ENCODE data around the gene NUDT19.
"Not testable (repeated sequence)": the region's sequence is repeated elsewhere in the genome, so short reads cannot be mapped to it uniquely, and the experiment has no call there.

Gene NUDT19

GRCh38 chr19:32744555-32745325 is 53.1 kb downstream of the NUDT19 start:
- Histone ChIP-seq H3K4me1 (ENCODE audit: insufficient read depth, low read length) (peaks cover 34% of the 10 kb centered on the region), H2AFZ (ENCODE audit: low read depth, low read length) (peak overlapping the region; percentile 10), H3K9me3 (ENCODE audit: low read length) (no peaks in the 10 kb centered on the region), H3K36me3 (ENCODE audit: insufficient read depth, low read length) (no peaks in the 10 kb centered on the region), H3K27me3 (ENCODE audit: insufficient read depth, low read length) (no peaks in the 10 kb centered on the region), H3K4me3 (ENCODE audit: low read length) (no peak overlapping the region)

DNA sequence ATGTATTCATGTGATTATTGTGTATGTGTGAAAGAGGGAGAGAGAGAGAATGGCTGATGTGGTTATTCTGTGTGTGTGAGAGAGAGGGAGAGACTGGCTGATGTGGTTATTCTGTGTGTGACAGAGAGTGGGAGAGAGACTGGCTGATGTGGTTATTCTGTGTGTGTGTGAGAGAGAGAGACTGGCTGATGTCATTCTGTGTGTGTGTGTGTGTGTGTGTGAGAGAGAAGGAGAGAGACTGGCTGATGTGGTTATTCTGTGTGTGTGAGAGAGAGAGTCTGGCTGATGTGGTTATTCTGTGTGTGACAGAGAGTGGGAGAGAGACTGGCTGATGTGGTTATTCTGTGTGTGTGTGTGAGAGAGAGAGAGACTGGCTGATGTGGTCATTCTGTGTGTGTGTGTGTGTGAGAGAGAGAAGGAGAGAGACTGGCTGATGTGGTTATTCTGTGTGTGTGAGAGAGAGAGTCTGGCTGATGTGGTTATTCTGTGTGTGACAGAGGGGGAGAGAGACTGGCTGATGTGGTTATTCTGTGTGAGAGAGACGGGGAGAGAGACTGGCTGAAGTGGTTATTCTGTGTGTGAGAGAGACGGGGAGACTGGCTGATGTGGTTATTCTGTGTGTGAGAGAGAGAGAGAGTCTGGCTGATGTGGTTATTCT is 54.1 kb downstream of the NUDT19 start:
- peaks cover 34% of the 10 kb centered on the region for H3K4me1 ChIP-seq (ENCODE audit: insufficient read depth, low read length)
- not testable (repeated sequence) for H3K9me3 ChIP-seq (ENCODE audit: low read length)

GRCh38 chr19:32746631-32747196 is 55.1 kb downstream of the NUDT19 start:
- not testable (repeated sequence) for H3K36me3 ChIP-seq (ENCODE audit: insufficient read depth, low read length); H3K9me3 ChIP-seq (ENCODE audit: low read length); H3K27me3 ChIP-seq (ENCODE audit: insufficient read depth, low read length); H3K4me3 ChIP-seq (ENCODE audit: low read length); H2AFZ ChIP-seq (ENCODE audit: low read depth, low read length)
- peaks cover 34% of the 10 kb centered on the region for H3K4me1 ChIP-seq (ENCODE audit: insufficient read depth, low read length)

More for the DNA sequence above, 54.1 kb downstream of the NUDT19 start:
- H2AFZ ChIP-seq (ENCODE audit: low read depth, low read length), result peak overlapping the region; percentile 10
- H3K27me3 ChIP-seq (ENCODE audit: insufficient read depth, low read length); H3K36me3 ChIP-seq (ENCODE audit: insufficient read depth, low read length); H3K4me3 ChIP-seq (ENCODE audit: low read length): not testable (repeated sequence)

DNA sequence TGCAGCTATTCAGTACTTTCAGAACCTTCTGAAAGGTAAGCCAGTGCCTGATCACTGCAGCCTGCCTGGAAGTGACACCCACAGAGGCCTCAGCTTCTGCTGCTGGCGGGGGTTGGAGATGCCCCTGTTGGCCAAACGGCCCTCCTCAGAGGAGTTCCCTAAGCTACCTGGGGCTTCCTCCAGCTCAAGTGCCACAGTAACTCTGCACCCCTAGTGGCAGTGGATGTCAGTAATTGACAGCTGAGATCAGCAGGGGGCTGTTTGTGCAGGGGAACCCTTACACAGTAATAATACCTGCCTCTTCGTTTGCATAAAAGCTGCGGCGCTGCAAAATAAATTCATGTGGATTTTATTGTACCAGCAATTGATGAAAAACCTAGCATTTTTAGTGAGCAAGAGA is 56.9 kb downstream of the NUDT19 start:
- H3K4me3 ChIP-seq (ENCODE audit: low read length), result no peak overlapping the region
- H3K9me3 ChIP-seq (ENCODE audit: low read length), result no peaks in the 10 kb centered on the region
- H3K27me3 ChIP-seq (ENCODE audit: insufficient read depth, low read length), result no peaks in the 10 kb centered on the region
- no peak overlapping the region for H2AFZ ChIP-seq (ENCODE audit: low read depth, low read length)
- H3K4me1 ChIP-seq (ENCODE audit: insufficient read depth, low read length), result peaks cover 34% of the 10 kb centered on the region
- H3K36me3 ChIP-seq (ENCODE audit: insufficient read depth, low read length), result no peaks in the 10 kb centered on the region

DNA sequence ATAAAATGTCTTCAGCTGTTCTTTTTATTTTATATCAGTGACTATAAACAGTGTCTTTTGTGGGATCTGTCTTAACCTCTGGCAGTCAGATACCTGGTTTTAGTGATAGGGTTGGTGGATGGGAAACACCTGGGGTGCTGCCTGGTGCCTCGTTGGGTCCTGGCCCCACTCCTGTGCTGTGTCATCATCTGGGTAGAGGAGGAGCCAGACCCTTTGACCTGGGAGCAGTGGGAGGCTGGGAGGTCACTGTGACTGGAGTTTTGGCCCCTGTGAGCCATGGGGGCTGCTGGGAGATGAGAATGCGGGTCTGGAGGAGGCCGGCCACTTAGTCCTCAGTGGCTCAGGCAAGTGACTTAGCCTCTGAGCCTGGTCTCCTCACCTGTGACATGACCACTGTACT is 57.3 kb downstream of the NUDT19 start:
- no peaks in the 10 kb centered on the region for H3K9me3 ChIP-seq (ENCODE audit: low read length)
- H3K36me3 ChIP-seq (ENCODE audit: insufficient read depth, low read length), result no peaks in the 10 kb centered on the region
- no peaks in the 10 kb centered on the region for H3K27me3 ChIP-seq (ENCODE audit: insufficient read depth, low read length)
- H3K4me3 ChIP-seq (ENCODE audit: low read length), result no peak overlapping the region
- H3K4me1 ChIP-seq (ENCODE audit: insufficient read depth, low read length), result peaks cover 34% of the 10 kb centered on the region
- no peak overlapping the region for H2AFZ ChIP-seq (ENCODE audit: low read depth, low read length)

GRCh38 chr19:32749361-32749760 is 57.7 kb downstream of the NUDT19 start:
- Histone ChIP-seq H3K4me3 (ENCODE audit: low read length) (no peak overlapping the region), H3K27me3 (ENCODE audit: insufficient read depth, low read length) (no peaks in the 10 kb centered on the region), H3K36me3 (ENCODE audit: insufficient read depth, low read length) (no peaks in the 10 kb centered on the region), H2AFZ (ENCODE audit: low read depth, low read length) (no peak overlapping the region), H3K4me1 (ENCODE audit: insufficient read depth, low read length) (peaks cover 34% of the 10 kb centered on the region), H3K9me3 (ENCODE audit: low read length) (no peaks in the 10 kb centered on the region)

GRCh38 chr19:32750441-32751055 is 58.9 kb downstream of the NUDT19 start:
- Histone ChIP-seq H3K27me3 (ENCODE audit: insufficient read depth, low read length) (no peaks in the 10 kb centered on the region), H3K36me3 (ENCODE audit: insufficient read depth, low read length) (no peaks in the 10 kb centered on the region), H2AFZ (ENCODE audit: low read depth, low read length) (no peak overlapping the region), H3K4me1 (ENCODE audit: insufficient read depth, low read length) (peaks cover 25% of the 10 kb centered on the region), H3K9me3 (ENCODE audit: low read length) (no peaks in the 10 kb centered on the region), H3K4me3 (ENCODE audit: low read length) (no peak overlapping the region)

DNA sequence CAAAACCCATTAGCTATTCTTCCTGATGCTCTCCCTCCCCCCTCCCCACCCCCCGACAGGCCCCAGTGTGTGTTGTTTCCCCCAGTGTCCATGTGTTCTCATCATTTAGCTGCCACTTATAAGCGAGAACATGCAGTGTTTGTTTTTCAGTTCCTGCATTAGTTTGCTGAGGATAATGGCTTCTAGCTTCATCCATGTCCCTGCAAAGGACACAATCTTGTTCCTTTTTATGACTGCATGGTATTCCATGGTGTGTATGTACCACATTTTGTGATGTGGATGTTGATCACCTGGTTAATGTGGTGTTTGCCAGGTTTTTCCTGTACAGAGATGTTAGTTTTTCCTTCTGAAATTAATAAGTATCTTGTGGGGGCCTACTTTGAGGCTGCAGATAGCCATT is 59.4 kb downstream of the NUDT19 start:
- Histone ChIP-seq H3K4me3 (ENCODE audit: low read length) (no peak overlapping the region), H2AFZ (ENCODE audit: low read depth, low read length) (no peak overlapping the region), H3K9me3 (ENCODE audit: low read length) (no peaks in the 10 kb centered on the region), H3K27me3 (ENCODE audit: insufficient read depth, low read length) (no peaks in the 10 kb centered on the region), H3K36me3 (ENCODE audit: insufficient read depth, low read length) (no peaks in the 10 kb centered on the region), H3K4me1 (ENCODE audit: insufficient read depth, low read length) (peaks cover 21% of the 10 kb centered on the region)

GRCh38 chr19:32757189-32757588 is 65.6 kb downstream of the NUDT19 start:
- no peak overlapping the region for H3K4me3 ChIP-seq (ENCODE audit: low read length)
- H3K36me3 ChIP-seq (ENCODE audit: insufficient read depth, low read length), result no peaks in the 10 kb centered on the region
- H2AFZ ChIP-seq (ENCODE audit: low read depth, low read length), result no peak overlapping the region
- no peaks in the 10 kb centered on the region for H3K27me3 ChIP-seq (ENCODE audit: insufficient read depth, low read length)
- H3K9me3 ChIP-seq (ENCODE audit: low read length), result peaks cover 4% of the 10 kb centered on the region
- H3K4me1 ChIP-seq (ENCODE audit: insufficient read depth, low read length), result no peaks in the 10 kb centered on the region
